Activated CD8-positive, alpha-beta memory T cell treated with anti-CD3 and anti-CD28 coated beads, Interleukin-2, amount 50 U/mL, for 48 hours (primary cell): ENCODE data around the gene DDI2.
"Not testable (repeated sequence)": the region's sequence is repeated elsewhere in the genome, so short reads cannot be mapped to it uniquely, and the experiment has no call there.

Experiments used
- DNase-seq: peaks from one replicate; pipeline ENCODE4 v3.0.0-alpha.2; 2020

Gene DDI2

DNA sequence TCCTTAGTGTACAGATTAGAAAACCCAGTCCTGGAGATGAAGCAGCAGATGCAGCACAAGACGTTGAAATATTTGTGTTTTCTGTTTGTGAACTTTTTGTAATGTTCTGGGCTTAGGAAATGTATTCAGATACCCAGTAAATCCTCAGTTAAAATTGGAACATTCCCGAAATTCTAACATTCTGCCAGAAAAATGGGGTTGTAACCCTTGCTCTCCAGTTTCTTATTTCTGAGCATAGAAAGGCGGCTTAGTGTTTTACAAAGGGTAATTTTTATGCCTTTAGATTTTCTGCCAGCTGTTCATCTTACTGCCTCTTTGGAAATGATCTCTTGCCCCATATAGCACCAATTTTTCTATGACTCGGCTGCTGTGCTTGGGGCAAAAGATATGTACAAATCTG is 20.6 kb downstream of the DDI2 start:
- DNase-seq, result no peak

DNA sequence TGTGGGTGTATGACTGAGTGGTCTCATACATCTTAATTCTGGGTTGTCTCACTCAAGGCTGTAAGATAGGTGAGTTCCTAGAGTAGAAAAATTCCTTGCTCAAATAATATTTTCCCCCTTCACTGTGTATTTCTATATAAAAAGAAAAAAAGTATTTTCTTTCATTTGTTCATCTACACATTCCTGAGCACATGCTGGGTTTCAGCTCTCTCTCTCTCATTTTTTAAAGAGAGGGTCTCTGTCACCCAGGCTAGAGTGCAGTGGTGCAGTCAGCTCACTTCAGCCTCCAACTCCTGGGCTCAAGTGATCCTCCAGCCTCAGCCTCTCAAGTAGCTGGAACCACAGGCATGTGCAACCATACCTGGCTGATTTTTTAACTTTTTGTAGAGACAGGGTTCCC is 22.0 kb downstream of the DDI2 start:
- no peak for DNase-seq

DNA sequence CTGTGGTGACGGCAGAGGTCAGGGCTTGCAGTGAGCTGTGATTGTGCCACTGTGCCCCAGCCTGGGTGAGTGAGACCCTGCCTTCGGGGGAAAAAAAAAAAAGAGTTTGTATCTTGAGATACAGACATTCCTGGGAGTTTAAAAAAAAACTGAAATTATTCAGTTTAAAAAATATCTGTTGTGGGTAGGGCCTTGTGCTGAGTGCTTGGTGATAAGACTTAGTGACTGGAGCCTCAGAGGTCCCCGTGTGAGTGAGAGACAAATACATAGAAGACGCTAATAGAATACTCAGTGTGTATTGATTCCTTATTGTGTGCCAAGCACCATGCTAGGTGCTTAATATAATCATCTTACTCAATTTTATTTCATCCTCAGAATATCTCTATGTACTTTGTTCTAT is 22.7 kb downstream of the DDI2 start:
- DNase-seq, result no peak

DNA sequence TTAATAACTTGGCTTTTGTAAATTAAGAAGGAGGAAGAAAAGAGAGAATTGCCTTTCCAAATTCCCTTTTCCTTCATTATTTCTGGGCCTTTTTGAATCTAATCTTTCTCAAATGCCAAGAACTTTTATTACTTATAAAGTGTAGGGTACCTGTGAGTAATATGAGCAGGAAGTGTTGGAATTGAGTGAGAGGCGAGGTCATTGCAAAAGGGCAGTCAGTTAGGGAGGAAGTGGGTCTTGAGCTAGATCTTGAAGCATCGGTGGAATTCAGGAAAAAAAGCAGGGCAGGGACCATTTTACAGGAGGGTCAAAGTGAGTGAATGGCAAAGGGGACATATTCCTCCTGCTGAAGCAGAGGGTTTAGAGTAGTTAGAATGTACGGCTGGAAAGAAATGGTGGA is 23.4 kb downstream of the DDI2 start:
- no peak for DNase-seq

DNA sequence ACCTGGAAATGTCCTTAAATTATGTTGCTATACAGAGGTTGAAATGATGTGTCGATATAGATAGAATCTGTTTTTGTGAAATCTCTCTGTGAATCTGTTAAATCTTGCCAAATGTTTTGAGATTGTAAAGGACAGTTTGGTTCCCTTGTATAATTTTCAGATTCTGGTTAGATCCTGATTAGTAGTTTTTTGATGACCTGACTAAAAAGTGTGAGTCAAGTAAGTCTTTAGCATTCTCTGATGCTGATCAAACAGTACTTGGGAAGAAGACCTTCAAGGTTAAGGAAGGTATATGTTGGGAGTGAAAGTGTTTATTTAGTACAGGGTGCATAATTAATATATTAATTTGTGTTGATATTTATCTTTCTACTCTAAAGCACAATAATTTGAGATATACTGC is 32.7 kb downstream of the DDI2 start:
- DNase-seq, result no peak

DNA sequence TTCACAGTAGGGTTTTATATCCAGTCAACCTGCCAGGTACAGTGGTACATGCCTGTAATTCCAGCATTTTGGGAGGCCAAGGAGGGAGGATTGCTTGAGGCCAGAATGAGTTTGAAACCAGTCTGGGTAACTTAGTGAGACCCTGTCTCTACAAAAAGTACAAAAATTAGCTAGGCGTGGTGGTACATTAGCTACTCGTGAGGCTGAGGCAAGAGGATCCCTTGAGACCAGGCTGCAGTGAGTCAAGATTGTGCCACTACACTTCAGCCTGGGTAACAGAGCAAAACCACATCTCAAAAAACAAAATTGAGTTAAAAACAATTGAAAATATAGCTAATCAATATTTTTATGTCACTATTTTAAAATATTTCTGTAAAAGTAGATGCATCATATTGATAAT is 33.2 kb downstream of the DDI2 start:
- DNase-seq, result no peak

DNA sequence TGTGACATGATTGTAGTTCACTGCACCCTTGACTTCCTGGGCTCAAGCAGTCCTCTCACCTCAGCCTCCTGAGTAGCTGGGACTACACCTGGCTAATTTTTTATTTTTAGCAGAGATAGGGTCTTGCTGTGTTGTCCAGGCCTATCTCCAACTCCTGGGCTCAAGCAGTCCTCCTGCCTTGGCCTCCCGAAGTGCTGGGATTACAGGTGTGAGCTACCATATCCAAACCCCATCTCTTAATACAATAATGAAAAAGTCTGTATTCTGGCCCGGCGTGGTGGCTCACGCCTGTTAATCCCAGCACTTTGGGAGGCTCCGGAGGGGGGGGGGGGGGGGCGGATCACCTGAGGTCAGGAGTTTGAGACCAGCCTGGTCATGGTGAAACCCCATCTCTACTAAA is 34.9 kb downstream of the DDI2 start:
- not testable (repeated sequence) for DNase-seq

DNA sequence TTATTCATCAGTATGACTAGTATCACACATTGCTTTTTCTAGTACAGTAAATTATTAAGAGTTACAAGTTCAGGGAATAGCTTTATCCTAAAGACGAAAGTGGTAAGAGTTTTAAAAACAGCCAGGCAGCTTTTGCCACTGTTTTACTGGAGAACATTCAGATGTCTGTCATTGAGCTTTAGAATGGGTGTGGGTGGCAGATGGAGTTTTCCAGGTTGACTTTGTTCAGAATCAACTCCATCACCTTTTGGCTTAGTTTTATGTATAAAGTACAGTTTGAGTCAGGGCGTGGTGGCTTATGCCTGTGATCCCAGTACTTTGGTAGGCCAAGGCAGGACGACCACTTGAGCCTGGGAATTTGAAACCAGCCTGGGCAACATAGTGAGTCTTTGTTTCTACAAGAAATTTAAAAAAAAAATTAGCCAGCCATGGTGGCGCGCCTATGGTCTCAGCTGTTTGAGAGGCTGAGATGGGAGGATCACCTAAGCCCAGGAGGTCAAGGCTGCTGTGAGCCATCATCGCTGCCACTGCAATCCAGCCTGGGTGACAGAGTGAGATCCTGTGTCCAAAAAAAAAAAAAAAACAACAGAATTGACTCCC is 36.9 kb downstream of the DDI2 start:
- no peak for DNase-seq

DNA sequence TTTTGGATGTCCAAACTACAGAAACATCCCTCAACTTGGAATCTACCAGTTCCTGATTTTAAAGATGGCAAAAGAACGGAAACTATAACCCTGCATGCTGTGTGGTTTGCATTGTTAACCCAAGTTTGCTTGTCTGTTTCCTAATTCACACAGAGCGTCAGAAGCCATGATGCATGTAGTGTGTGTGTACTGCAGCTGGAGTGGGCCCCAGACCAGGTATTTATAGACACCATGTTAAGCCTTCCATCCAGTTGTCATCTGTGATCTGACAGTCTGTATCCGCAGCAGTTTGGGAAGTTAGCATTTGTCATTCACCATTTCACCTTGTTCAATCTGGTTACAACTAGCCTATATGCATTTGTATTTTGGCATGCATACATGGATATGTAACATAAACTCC is 39.2 kb downstream of the DDI2 start:
- DNase-seq, result no peak

DNA sequence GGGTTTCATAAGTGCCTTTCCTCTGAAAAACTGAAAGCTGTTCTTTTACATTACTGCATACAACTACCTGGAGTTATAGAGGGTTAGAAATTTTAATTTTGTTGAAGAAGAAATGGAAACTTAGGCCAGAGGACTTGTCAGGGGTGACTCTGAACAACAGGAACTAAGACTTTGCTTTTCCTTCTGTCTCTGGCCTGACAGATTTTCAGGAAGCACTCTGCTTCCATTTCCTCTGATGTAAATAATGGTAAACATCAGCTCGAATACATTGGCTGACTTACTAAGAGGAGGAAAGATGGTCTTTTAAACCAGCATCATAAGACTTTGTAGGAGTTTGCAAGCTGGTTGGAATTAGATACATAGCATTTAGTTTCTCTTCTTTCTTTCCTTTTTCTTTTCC is 39.8 kb downstream of the DDI2 start:
- DNase-seq, result no peak

DNA sequence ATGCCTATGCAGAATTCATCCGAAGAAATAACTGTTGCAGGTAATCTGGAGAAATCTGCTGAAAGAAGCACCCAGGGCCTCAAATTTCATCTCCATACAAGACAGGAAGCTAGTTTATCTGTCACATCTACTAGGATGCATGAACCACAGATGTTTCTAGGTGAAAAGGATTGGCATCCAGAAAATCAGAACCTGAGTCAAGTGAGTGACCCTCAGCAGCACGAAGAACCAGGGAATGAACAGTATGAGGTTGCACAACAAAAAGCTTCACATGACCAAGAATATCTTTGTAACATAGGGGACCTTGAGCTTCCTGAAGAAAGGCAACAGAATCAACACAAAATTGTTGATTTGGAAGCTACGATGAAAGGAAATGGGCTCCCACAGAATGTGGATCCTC is 42.9 kb downstream of the DDI2 start:
- no peak for DNase-seq

DNA sequence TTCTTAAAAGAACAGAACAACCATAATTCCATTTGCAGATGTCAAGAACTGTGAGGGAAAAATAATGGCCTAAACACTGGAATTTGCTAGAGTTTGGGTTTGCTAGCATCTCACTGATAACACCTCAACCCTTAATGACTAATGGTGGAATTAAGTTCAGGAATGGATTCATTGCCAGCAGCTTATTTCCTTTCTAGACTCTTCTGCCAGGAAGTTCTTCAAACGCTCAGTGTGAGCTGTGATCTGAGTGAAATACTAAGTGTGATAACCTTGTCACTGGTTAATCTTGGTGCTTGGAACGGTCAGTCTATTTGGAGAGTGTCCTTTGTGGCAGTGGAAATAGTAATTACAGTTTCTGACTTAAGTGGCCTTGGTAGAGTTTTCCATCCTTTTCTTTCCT is 45.2 kb downstream of the DDI2 start:
- DNase-seq, result no peak

DNA sequence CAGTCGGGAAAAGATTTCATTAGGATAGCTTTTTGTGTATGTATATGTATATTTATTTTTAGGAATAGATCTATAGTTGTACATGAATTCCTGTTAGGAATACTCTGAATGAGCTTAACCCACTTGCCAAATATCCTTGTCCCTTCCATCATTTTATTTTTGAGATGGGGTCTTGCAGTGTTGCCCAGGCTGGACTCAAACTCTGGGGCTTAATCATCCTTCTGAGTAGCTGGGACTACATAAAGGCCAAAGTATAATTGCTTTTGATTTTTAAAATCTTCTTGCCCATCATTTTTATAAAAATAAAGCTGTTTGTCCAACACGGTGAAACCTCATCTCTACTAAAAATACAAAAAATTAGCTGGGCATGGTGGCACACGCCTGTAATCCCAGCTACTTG is 46.7 kb downstream of the DDI2 start:
- no peak for DNase-seq

DNA sequence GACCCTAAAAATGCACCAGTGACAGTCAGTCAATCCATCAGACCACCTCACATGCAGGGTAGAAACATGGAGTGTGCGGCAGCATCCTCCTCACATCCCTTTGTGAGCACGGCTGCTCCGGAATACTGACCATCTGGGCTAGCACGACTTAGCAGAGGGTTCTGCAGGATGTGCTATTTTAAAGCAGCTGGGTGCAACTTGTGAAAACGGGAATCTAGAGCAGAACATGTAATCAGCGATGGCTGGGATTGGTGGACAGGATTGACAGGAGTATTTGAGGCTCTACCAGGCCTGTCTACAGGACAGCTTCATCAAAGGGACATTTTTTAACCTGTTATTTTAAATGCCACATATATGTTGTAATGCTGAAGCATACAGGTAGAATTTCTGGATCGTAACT is 50.1 kb downstream of the DDI2 start:
- DNase-seq, result no peak

DNA sequence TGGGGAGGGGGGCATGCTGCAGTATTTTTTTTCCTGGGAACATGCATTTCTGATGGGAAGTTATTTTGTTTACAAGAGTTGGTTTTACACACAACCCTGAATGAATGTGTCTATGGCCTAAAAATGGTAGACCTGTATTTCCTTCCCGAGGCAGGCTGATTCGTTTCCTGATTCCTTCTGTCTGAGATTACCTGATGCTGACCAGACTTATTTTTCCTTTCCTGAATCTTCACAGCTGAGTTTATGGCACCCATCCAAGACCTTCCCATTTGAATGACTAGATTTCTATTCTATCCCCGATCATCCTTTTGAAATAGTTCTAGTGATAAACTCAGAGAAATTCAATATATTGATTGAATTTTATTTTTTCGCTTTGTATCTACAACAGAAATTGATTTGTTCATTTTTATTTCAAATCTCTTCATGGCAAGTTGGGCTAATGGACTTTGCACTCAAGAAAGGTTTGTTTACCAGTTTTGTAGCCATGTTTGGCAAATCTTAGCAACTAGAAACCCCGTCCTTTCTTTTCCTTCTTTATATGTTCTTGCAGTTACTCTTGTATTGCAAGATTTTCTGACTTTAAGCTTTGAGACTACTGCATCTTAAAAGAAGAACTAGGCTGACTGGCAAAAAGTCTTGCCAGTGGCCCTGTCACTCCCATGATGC is 51.0 kb downstream of the DDI2 start:
- DNase-seq, result no peak

DNA sequence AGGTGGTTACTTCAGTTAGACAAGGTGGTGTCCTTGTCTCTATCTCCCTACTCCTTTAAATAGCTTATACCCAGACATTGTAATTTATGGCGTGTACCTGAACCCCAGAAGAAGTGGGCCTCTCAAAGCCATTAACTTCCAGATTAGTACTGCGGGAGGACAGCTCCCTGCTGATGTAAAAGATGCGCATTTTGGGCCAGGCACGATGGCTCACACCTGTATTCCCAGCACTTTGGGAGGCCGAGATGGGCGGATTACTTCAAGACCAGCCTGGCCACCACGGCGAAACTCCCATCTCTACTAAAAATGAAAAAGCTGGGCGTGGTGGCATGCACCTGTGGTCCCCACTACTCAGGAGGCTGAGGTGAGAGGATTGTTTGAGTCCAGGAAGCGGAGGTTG is 51.8 kb downstream of the DDI2 start:
- no peak for DNase-seq

DNA sequence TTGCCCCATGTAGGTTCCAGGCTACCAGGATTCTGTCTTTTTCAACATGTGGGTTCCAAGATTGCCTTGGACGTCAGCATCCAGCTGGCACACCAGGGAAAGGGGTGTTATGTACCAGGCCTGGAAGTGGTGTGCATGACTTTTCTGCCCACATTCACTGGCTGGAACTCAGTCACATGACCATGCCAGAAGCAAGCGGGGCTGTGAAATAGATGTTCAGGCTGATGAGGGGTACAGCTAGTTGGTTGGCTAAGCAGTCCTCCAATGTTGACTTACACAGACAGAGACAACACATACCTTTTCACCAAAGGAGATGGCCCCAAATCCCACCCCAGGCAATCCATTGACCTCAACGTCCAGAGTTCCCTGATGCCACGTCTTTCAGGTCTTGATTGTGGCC is 52.6 kb downstream of the DDI2 start:
- DNase-seq, result no peak

DNA sequence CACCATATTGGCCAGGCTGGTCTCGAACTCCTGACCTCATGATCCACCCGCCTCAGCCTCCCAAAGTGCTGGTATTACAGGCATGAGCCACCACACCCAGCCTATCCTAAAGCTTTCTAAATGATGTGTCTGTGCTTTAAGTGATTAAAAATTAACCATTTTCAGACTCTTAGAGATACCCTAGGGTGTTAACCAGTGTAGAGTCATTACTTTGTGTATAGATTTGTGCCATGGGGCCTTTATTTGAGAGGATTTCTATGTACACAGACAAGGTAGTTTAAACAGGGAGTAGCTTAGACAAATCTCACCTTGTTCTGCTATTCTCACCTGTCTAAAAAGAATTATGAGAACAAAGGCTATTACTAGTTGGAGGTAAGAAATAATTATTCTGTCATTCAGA is 54.2 kb downstream of the DDI2 start:
- no peak for DNase-seq

DNA sequence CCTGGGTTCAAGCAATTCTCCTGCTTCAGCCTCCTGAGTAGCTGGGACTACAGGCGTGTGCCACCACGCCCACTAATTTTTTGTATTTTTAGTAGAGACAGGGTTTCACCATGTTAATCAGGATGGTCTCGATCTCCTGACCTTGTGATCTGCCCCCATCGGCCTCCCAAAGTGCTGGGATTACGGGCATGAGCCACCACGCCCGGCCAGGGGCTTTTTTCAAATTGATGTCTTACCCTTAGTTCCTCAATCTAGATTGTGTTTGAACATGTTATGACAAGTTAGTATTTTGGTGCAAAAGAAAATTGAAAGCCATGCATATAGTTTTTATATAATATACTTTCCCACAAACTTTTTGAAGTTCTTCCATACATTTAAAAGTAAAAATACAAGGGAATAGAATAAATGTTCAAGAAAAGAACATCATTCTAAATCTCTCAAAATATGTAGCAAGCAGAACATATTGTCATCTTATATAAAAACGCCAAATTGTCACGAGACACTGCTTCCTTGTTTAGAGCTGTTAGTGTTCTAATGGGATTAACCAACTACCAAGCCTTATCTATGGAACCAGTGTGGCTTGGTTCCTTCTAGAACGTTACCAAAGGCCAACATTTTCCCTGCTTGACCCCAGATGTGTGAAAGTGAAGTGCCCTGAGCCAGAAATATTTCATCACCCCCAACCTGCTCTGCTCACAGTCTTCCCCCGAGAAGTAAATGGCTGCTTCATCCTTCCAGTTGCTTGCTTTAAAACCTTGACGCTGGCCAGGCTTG is 57.3 kb downstream of the DDI2 start:
- DNase-seq, result no peak

DNA sequence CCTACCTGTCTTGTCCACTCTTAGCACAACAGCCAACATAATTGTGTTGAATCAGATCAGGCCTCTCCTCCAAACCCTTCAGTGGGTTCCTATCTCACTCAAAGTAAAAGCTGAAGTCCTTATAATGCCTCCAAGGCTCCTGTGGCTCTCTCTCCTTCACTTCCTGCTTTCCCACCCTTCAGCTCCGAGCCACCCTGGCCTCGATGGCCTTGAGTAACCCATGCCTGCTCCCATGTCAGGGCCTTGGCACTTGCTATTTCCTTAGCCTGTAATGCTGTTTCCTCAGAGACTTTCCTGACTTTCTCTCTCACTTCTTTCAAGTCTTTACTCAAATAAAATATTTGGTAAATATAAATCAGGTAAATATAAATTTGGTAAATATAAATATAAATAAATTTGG is 58.8 kb downstream of the DDI2 start:
- no peak for DNase-seq

DNA sequence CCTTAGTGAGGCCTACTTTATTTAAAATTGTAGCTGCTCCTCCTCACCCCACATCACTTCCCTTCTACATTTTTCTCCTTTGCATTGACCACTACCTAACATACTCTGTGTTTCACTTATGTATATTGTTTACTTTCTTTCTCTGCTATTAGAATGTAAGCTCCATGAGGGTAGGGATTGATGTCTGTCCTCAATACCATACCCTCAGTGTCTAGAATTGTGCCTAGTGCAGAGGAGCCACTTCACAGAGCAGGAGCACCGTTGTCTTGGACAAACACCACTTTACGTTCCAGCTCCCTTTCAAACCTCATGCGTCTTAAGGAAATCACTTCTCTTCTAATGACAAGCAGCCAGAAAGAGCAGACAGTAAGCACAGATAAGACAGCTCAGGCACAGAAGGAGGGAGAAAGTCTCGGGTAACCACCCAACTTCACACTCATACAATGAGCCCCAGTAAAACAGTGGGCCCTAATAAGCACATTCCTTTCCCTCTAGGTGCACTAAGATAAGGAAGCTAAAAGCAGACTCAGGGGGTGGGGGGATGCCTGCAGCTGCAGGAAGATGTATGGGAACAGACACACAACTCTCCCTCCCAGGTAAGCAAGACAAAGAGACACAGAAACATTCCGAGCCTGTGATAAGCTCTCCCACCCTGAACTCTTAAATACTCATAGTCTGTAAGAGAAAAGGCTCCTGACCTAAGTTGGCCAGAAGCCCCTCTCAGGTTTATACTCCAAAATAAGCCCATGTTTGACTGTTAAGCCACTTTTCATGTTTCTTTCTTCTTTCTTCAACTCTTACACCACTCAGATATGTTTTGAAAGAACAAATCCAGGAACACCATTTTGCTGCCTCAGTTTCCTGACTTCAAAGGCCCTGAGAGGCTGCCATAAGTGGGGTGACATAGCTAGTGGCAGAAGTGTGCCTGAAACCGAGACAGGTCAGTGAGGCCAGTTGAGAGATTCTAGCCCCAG is 59.7 kb downstream of the DDI2 start:
- DNase-seq, result no peak

DNA sequence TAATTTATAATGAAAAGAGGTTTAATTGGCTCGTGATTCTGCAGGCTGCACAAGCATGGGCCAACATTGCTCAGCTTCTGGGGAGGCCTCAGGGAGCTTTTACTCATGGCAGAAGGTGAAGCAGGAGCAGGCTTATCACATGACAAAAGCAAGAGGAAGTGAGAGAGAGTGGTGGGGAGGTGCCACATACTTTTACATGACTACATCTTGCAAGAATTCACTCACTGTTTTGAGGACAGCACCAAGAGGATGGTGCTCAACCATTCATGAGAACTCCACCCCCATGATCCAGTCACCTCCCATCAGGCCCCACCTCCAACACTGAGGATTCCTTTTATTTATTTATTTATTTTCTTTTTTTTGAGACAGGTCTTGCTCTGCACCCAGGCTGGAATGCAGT is 61.3 kb downstream of the DDI2 start:
- DNase-seq, result no peak

DNA sequence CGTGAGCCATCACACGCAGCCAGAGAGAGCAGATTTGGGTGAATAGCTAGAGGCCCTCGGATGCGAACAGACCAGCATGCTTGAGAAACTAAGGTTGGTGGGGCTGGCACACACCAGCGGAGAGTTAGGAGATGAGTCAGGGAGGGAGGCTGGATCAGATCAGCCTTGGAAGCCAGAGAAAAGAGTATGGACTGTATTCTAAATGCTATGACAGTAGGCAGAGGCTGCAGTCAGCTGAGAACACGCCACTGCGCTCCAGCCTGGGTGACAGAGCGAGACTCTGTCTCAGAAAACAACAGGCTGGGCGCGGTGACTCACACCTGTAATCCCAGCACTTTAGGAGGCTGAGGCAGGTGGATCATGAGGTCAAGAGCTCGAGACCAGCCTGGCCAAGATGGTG is 62.9 kb downstream of the DDI2 start:
- no peak for DNase-seq
